BE2C (cell line): ENCODE results near the gene MEAK7. TPM values are rescaled to one million over a fixed set of nuclear protein-coding genes. Genes with fewer than 3 reads are reported as not detected.

Experiments used
- DNase-seq: peaks from one replicate; pipeline ENCODE4 v3.0.0-alpha.2; 2020
- H3K27me3 ChIP-seq: fragments of 250-450 bp; sonication (Bioruptor Pico); 2 replicates; pipeline ENCODE4 v1.5.1; 2020; ENCODE audit warnings: mild to moderate bottlenecking
- H3K36me3 ChIP-seq: fragments of 250-450 bp; sonication (Bioruptor Pico); 2 replicates; pipeline ENCODE4 v1.5.1; 2020; ENCODE audit warnings: mild to moderate bottlenecking
- H3K4me1 ChIP-seq: fragments of 250-450 bp; sonication (Bioruptor Pico); 2 replicates; pipeline ENCODE4 v1.5.1; 2020
- H3K4me3 ChIP-seq: 2 replicates; pipeline ENCODE4 v1.5.1; 2011; ENCODE audit warnings: low read depth, low read length
- H3K9me3 ChIP-seq: fragments of 250-450 bp; sonication (Bioruptor Pico); 2 replicates; pipeline ENCODE4 v1.5.1; 2020
- CTCF ChIP-seq: IDR thresholded peaks from 2 replicates; pipeline ENCODE4 v1.5.1; 2012; ENCODE audit warnings: mild to moderate bottlenecking, low read depth, low read length
- polyA plus RNA-seq: library from polyadenylated mRNA; unstranded; fragments of >200 nt; gene quantifications from one replicate; pipeline ENCODE4 v1.2.1, GENCODE V29; 2012; ENCODE audit warnings: low read depth, missing spikeins; ENCODE audit not compliant: insufficient read length, insufficient read depth

Gene MEAK7
- polyA plus RNA-seq = 4.6 TPM

- peak; percentile 99 for DNase-seq
Measured at GRCh38 chr16:84504420-84505248, at the start of gene MEAK7. MEAK7 (minus strand) TSS chr16:84504659; CDS start chr16:84498086, 6,573 bp downstream.

GRCh38 chr16:84553873-84554399 is 49.5 kb upstream of the MEAK7 start:
- no peak overlapping the region for H3K4me3 ChIP-seq
- no peaks in the 10 kb centered on the region for H3K36me3 ChIP-seq
- H3K27me3 ChIP-seq = peaks cover 12% of the 10 kb centered on the region; the same call in 1 of the 2 replicates
- H3K4me1 ChIP-seq = peaks cover 3% of the 10 kb centered on the region; the same call in 1 of the 2 replicates
- TF ChIP-seq CTCF = no peak
- DNase-seq = no peak
- H3K9me3 ChIP-seq = no peaks in the 10 kb centered on the region

More at GRCh38 chr16:84504420-84505248, at the start of gene MEAK7:
- Histone ChIP-seq H3K27me3 (no peaks in the 10 kb centered on the region), H3K4me1 (no peaks in the 10 kb centered on the region; the same call in 1 of the 2 replicates), H3K4me3 (peak within 1 kb of the TSS; percentile 70), H3K9me3 (no peaks in the 10 kb centered on the region), H3K36me3 (no peaks in the 10 kb centered on the region)
- no peak for TF ChIP-seq CTCF

- no peaks in the 10 kb centered on the region for H3K9me3 ChIP-seq
- no peaks in the 10 kb centered on the region for H3K36me3 ChIP-seq
- DNase-seq = no peak
- H3K4me1 ChIP-seq = peaks cover 3% of the 10 kb centered on the region; the same call in 1 of the 2 replicates
- H3K4me3 ChIP-seq = no peak overlapping the region
- no peak for TF ChIP-seq CTCF
- peaks cover 7% of the 10 kb centered on the region; the same call in 1 of the 2 replicates for H3K27me3 ChIP-seq
Measured at GRCh38 chr16:84552135-84552534, 47.7 kb upstream of the MEAK7 start.

GRCh38 chr16:84550096-84550495 is 45.6 kb upstream of the MEAK7 start:
- no peak for TF ChIP-seq CTCF
- no peaks in the 10 kb centered on the region for H3K9me3 ChIP-seq
- no peaks in the 10 kb centered on the region for H3K27me3 ChIP-seq
- H3K36me3 ChIP-seq = no peaks in the 10 kb centered on the region
- H3K4me1 ChIP-seq = peaks cover 3% of the 10 kb centered on the region; the same call in 1 of the 2 replicates
- no peak overlapping the region for H3K4me3 ChIP-seq
- DNase-seq = no peak

- Histone ChIP-seq H3K36me3 (no peaks in the 10 kb centered on the region), H3K4me3 (no peak overlapping the region; the same call in 1 of the 2 replicates), H3K27me3 (no peaks in the 10 kb centered on the region), H3K4me1 (peaks cover 3% of the 10 kb centered on the region; the same call in 1 of the 2 replicates), H3K9me3 (no peaks in the 10 kb centered on the region)
- DNase-seq = no peak
- TF ChIP-seq CTCF = no peak
Measured at GRCh38 chr16:84548971-84549844, 44.7 kb upstream of the MEAK7 start.
